ENCODE data around the gene VPS52.
"Not testable (repeated sequence)": the region's sequence is repeated elsewhere in the genome, so short reads cannot be mapped to it uniquely, and the experiment has no call there.

VPS52 gene

DNA sequence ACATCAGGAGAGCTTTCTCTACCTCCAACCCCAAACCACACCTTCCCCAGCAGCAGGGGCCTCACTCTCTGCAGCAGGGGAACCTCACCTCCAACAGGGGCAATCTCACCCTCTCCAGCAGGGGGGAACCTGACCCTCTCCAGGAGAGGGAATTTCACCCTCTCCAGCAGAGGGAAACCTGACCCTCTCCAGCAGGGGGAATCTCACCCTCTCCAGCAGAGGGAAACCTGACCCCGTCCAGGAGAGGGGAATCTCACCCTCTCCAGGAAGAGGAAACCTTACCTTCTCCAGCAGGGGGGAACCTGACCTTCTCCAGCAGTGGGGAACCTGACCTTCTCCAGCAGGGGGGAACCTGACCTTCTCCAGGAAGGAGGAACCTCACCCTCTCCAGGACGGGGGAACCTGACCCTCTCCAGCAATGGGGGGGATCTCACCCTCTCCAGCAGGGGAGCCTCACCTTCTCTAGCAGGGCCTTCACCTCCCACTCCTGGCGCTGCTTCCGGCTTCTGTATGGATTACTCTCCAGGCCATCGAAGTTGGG is 8.4 kb upstream of the VPS52 start:
- DNase-seq, result no peak

DNA sequence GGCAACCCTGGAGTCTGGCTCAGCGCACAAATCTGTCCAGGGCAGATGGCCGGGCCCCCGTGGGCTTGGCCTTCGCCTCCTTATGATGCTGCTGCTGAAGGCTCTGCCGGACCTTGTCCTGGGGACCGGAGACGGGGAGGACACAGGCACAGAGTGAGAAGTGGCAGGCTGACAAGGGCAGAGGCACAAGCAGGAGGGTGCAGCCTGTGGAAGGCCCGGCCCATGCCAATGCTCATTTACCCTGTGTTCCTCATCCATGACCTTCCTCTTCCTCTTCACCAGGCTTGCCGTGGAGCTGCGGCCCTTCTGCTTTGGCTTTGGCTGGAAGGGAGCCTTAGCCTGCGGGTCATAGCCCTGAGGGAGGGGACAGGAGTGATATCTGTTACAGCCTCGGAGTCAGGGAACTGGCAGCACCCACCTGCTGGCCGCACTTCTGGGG is 7.6 kb upstream of the VPS52 start:
- no peak for DNase-seq

DNA sequence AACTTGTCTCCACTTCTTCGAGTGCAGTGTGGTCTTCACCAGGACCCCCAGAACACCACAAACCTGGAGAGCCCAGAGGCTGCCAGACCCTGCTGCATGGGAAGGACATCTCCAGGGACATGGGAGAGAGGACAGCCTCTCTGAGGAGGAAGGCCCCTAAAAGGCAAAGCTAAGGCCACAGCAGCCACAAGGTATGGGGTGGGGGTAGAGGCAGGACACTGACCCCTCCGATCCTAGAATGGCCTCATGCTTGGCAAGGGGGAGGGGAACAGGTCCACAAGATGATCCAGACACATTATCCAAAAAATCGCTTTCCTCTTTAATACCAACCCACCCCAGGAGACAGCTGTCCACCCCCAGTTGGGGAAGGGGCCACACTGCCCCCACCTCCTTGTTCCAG is 7.1 kb upstream of the VPS52 start:
- DNase-seq, result no peak

DNA sequence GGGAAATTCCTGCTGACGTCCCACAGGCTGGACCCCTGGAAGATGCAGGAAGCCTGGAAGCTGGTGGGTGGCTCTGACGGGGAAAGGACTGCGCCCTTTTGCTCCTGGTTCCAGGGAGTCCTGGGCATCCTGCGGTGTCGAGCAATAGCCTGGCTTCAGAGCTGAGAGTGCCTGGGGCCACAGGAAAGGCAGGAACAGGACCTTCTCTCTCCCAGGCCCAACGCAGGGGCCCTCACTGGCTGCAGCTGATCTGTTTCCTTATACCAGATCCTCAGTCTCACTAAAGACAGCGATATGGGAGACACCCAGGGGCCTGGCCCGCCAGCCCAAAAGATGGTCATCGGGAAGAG is 6.7 kb upstream of the VPS52 start:
- no peak for DNase-seq

DNA sequence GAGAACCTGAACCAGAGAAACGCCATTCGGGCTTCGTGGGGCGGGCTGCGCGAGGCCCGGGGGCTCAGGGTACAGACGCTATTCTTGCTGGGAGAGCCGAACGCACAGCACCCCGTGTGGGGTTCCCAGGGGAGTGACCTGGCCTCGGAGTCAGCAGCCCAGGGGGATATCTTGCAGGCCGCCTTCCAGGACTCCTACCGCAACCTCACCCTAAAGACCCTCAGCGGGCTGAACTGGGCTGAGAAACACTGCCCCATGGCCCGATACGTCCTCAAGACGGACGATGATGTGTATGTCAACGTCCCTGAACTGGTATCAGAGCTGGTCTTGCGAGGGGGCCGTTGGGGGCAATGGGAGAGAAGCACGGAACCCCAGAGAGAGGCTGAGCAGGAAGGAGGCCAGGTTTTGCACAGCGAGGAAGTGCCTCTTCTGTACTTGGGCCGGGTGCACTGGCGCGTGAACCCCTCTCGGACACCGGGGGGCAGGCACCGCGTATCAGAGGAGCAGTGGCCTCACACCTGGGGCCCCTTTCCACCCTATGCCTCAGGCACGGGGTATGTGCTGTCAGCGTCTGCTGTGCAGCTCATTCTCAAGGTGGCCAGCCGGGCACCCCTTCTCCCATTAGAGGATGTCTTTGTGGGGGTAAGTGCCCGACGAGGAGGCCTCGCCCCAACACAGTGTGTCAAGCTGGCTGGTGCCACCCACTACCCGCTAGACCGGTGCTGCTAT is 6.2 kb upstream of the VPS52 start:
- no peak for DNase-seq

DNA sequence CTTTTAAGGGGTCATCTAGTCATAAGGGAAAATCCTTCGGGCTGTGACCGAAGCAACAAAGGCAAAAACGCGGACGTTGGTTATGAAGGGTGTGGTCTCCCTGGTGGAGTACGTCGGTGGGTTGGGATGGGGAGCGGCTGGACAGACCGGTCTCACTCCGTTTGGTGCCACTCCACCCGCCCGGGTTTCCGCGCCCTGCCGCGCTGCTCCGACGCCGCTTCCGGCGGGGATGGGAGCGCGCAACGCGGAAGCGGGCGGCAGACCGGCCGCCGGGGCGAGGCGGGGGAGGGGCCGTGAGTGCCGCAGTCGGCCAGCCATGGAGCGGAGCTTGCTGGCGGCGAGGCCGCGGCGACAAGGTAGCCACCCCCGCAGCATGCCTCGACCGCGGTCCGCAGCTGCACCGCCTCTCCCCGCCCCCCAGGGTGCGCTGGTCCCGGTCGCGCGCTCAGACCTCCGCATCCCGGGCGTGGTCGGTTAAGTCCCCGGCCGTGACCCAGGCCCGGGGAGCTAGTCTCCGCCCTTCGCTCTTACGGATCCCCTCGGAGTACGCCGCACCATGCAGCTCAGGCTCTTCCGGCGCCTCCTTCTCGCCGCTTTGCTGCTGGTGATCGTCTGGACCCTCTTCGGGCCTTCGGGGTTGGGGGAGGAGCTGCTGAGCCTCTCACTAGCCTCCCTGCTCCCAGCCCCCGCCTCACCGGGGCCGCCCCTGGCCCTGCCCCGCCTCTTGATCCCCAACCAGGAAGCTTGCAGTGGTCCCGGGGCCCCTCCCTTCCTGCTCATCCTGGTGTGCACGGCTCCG is 5.4 kb upstream of the VPS52 start, which contains the start of gene B3GALT4:
Gene B3GALT4, plus strand, starts transcription at position 260 of the 799 bp plus-strand sequence. Its CDS starts 297 bp downstream, at position 557.
- DNase-seq, result no peak

DNA sequence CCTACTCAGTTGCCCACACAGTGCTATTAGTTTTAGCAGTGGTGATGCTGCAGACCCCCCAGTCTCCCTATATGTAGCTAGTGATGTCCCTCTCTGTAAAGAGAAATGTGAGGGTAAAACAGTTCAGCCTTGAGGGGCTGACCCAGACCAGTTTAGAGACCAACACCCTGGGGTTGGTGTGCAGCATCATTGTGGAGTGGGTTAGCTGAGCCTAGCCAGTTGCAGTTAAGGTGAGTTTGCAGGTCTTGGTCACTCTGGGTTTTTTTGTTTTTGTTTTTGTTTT is 4.8 kb upstream of the VPS52 start:
- no peak for DNase-seq

DNA sequence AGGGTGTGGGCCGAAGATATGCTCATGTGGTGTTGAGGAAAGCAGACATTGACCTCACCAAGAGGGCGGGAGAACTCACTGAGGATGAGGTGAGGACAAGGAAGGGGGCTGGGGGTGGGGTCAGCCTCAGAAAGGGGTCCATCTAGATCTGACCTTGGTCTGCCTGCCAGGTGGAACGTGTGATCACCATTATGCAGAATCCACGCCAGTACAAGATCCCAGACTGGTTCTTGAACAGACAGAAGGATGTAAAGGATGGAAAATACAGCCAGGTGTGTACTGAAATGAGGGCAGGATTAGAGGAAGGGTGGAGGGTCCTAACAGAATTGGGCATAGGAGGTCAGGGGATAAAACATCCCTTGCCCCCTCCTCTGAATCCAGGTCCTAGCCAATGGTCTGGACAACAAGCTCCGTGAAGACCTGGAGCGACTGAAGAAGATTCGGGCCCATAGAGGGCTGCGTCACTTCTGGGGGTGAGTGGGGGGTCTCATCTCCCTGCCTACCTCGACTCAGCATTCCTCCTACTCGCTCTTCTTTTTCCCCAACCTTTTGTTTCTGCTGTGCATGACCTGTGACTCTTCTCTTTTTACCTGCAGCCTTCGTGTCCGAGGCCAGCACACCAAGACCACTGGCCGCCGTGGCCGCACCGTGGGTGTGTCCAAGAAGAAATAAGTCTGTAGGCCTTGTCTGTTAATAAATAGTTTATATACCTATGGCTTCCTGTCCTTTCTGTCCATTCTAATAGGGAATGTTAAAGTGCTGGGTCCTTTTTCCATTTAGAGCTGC is 4.3 kb upstream of the VPS52 start:
- not testable (repeated sequence) for DNase-seq

DNA sequence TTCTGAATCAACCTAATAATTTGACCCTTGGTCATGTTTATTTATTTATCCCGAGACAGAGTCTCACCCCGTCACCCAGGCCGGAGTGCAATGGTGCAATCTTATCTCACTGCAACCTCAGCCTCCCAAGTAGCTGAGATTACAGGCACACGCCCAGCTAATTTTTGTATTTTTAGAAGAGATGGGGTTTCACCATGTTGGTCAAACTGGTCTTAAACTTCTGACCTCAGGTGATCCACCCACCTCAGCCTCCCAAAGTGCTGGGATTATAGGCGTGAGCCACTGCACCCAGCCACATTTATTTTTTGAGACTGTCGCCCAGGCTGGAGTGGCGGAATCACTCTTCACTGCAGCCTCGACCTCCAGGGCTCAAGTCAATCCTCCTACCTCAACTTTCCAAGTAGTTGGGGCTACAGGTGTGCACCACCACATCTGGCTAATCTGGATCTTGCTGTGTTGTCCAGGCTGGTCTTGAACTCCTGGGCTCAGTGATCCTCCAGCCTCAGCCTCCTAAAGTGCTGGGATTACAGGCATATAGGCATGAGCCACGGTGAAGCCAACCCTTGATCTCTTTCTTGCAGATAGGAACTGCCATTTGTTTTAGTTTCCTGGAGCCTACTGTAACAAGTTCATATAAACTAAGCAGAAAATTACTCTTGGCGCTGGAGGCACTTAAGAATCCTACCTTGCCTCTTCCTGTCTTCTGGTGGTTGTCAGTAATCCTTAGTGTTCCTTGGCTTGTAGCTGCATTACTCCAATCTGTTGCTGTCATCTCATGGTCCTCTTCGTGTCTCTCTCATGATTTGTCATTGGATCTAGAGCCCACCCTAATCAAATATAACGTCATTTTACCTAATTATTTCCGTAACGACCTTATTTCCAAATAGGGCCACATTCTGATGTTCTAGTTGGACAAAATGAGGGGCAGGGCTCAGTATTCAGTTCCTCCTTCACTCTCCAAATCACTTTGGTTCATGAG is 2.5 kb upstream of the VPS52 start:
- DNase-seq, result no peak

DNA sequence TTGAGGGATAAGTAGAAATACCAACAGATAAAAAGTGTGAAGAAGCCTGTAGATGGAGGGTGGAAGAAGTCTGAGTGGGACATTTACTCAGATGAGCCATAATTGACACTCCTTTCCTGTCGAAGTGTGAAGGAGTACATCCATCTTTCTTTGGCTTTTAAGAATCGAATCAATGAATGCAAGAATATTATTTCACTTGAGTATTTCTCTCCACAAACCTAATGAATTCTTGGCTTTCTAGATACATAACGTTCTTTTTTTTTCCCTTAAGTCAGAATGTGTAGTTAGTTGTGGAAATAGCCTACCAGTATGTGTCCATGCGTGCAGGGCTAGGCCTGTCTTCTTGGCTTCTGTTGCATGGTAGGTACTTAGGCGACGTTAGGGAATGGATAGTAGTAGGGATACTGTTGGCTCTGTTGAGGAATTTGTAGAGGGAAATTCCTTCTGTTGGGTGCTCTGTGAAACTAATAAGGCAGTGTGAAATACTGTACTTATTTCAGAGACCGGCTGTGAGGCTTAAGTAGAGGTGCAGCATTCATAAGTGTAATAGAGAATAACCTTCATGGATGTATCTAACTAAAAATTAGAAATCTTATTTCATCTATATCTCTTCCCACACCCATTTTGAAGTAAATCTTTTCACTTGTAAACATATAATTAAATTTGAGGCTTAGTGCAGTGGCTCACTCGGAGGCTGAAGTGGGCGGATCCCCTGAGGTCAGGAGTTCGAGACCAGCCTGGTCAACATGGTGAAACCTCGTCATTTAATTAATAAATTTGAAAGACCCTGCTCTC is 1.6 kb upstream of the VPS52 start:
- DNase-seq, result no peak

DNA sequence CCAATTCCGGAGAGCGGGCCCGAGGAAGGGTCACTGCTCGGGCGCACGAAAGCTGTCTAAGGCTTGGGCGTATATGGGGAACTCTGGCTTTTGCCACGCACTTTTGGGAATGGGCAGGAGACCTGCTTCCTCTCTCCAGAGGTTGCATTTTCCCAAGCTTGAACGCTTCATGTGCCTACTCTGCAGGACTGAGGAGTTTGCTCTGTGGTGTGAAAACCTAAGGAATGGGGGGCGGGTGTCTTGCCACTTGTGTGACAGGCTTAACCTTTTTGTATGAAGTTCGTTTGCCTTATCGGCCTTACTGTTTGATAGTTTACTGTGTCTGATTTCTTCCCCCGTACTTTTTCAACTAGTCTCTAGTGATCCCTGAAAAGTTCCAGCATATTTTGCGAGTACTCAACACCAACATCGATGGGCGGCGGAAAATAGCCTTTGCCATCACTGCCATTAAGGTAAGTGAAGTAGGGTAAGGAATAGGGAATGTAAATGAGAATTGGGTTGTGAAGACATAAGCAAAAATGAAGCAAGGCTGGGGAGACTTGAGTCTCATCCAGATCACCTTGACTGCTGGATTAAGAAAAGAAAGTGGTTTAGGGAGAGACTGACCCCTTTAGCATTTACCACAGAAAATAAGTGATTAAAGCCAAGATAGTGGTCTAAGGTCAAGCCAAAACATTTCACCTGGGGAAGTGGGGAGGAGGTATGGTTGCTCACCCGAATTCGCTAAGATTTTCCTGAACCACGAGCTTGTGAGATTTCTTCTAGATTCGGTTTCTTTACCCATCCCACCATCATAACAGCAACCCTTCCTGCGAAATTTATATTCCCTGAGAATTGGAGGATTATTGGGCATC is 826 bp upstream of the VPS52 start:
- no peak for DNase-seq

DNA sequence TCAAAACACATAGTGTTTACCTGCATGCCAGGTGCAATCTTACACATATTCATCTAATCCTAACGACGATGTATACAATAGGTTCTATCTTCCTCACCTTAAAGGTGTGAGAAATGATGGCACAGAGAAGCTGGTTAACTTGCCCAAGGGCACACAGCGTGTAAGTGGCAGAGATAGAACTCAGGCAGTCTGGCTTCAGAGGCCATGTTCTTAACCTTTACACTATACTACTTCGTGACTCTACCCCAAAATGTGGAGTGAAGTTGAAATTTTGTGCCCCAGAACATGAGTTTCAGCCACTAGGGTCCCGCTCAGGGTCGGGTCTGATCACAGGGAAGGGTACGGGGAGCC is 584 bp downstream of the VPS52 start:
- no peak for DNase-seq

DNA sequence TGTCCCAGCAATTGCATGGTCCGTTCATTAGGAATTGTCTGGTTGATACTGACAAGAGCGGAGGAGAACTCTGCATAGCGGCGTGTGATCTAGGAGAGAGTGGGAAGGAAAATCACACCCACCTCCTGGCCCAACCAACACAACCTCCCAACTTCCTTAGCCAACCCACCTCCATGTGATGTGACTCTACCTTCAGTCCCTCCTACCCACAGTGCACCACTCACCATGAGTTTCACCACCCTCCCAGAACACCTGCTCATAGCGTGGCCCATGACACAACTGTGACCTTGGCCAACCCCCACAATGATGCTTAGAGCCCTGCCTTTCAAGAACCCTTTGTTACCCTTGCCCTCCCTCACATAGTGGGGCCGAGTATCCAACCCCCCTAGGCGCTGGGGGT is 7.7 kb downstream of the VPS52 start:
- no peak for DNase-seq

DNA sequence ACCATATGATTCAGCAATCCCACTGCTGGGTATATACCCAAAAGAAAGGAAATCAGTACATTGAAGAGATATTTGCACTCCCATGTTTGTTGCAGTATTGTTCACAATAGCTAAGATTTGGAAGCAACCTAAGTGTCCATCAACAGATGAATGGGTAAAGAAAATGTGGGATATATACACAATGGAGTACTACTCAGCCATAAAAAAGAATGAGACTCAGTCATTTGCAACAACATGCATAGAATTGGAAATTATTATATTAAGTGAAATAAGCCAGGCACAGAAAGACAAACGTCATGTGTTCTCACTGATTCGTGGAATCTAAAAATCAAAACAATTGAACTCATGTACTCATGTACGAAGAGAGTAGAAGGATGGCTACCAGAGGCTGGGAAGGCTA is 9.2 kb downstream of the VPS52 start:
- not testable (repeated sequence) for DNase-seq

DNA sequence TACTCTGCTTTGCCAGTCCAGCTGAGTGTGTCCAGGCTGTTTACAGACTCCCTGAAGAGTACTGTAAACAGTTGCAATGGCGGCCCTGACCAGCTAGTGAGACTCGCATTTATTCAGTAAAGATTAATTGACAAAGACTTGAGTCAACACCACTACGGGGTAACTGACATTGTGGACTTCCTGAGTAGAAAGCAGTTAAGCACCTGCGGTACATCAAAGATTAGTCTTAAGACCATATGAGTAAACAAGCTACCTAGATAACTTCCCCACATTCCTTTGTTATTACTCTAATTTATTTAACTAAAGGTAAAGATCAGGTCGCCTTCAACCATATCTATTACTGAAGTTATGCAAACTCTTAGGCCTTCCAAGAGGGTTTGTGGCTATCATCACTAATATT is 12.6 kb downstream of the VPS52 start:
- no peak for DNase-seq

DNA sequence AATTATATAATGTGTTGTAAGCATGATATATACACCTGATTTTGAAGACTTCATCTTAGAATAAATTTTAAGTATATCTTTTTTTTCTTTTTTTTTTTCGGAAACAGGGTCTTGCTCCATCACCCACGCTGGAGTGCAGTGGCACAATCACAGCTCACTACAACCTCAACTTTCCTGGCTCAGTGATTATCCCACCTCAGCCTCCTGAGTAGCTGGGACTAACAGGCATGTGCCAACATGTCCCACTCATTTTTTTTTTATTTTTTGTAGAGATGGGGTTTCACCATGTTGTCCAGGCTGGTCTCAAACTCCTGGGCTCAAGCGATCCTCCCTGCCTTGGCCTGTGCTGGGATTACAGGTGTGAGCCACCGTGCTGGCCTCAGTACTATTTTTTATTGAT is 17.1 kb downstream of the VPS52 start:
- no peak for DNase-seq

DNA sequence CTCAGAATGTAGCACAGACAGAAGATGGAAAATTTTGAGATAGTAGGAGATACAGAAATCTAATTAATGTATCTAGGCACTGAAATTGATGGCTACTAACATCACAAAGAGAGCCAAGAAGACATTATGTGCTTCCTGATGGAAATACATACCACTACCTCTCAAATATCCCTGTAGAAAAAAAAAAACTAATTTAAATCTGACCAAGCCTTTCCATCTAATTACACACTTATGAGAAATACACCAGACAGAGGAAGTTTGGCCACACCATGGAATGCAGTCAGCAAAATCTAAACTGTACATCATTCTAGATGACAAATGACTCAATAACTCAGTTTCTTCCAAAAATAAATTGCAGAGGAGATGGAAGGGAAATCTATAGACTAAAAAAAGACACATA is 18.9 kb downstream of the VPS52 start:
- no peak for DNase-seq

DNA sequence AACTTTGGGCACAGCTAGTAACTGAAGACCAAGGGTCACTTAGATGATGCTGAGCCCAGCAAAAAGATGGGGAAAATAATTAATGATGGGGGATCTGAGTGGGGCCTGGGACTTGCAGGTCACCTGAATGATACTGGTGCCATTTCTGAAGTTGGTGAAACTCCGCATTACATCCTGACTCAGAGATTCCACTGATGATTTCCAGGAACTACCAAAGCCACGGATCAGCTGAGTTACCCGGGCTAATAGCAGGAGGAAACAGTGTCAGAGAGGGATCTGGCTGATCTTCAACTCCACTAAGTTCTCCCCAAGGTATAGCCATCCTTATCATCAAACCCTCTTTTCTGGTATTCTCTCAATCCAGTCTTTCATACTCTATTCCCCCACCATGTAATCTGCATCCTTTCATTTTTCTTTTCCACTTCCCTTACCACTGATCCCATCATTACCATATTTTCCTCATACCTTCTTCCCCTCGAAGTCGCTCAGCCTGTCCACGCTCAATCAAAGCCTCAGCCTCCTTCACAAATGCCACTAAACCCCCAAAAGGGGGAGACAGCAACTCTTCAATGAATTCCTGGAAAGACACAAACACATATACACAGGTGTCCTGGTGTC is 20.2 kb downstream of the VPS52 start:
- no peak for DNase-seq

DNA sequence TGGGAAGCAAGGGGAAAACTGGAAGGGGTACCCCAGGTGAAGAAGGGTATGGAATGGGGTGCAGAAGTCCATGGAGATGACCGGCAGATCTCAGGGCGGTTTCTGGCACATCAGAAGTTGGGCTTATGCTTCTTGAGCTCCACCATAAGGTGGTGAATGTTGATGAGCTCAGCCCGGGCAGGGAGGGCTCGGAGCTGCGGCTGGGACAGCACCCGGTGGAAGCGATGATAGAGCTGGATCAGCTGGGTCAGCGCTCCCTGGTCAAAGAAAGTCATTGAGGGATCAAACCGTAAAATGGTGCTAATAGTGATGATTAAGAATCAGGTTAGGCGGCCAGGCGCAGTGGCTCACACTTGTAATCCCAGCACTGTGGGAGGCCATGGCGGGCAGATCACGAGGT is 20.9 kb downstream of the VPS52 start:
- DNase-seq, result no peak

Measured in NCI-H524 treated with DMSO at 0.1 percent for 48 hours (cell line).